T-helper 17 cell (primary cell): ENCODE results near the gene TMEM233. TPM values are rescaled to one million over a fixed set of nuclear protein-coding genes. Genes with fewer than 3 reads are reported as not detected.

Source experiments
- ATAC-seq: fragments of 150-1000 bp; cut with Tn5 transposase; 2 replicates; pipeline ENCODE4 v1.10.0; 2021; ENCODE audit warnings: mild to moderate bottlenecking, moderate library complexity
- DNase-seq, 3 donors: peaks; one replicate each; pipeline versions ENCODE4 v3.0.0 to v3.0.0-alpha.2; 2020 to 2021
- H3K9me3 ChIP-seq: one replicate; pipeline ENCODE4 v1.7.0; 2013; ENCODE audit warnings: low read length, mild to moderate bottlenecking; ENCODE audit not compliant: control insufficient read depth, poor library complexity, severe bottlenecking
- H3K27ac Mint-ChIP-seq: one replicate; pipeline ENCODE4 v1.8.0; 2022; ENCODE audit warnings: mild to moderate bottlenecking, moderate library complexity, mixed read lengths
- H3K27me3 Mint-ChIP-seq: one replicate; pipeline ENCODE4 v1.8.0; 2022; ENCODE audit warnings: mixed read lengths
- H3K36me3 Mint-ChIP-seq: one replicate; pipeline ENCODE4 v1.8.0; 2022; ENCODE audit warnings: low read depth, mixed read lengths
- H3K4me1 Mint-ChIP-seq: one replicate; pipeline ENCODE4 v1.8.0; 2022; ENCODE audit warnings: mild to moderate bottlenecking, mixed read lengths
- H3K4me3 Mint-ChIP-seq: one replicate; pipeline ENCODE4 v1.8.0; 2022; ENCODE audit warnings: mild to moderate bottlenecking, moderate library complexity, mixed read lengths
- total RNA-seq, 4 donors: library from RNA in 2 of 4; stranded (reverse) in 2 of 4; gene quantifications; one replicate each; pipeline ENCODE4 v1.2.3 and lab custom pipeline; 2022 to 2026

Gene TMEM233
- total RNA-seq, 2 donors from 2014 or later = not detected

GRCh38 chr12:119589634-119590033, 3.9 kb upstream of the TMEM233 start:
- Mint-ChIP-seq H3K27me3 (peaks cover 67% of the 10 kb centered on the region), H3K4me1 (peaks cover 8% of the 10 kb centered on the region), H3K36me3 (peaks cover 13% of the 10 kb centered on the region), H3K4me3 (no peak overlapping the region), H3K27ac (no peak overlapping the region)
- DNase-seq = no peak
- no peak for ATAC-seq
- no peaks in the 10 kb centered on the region for H3K9me3 ChIP-seq

DNA sequence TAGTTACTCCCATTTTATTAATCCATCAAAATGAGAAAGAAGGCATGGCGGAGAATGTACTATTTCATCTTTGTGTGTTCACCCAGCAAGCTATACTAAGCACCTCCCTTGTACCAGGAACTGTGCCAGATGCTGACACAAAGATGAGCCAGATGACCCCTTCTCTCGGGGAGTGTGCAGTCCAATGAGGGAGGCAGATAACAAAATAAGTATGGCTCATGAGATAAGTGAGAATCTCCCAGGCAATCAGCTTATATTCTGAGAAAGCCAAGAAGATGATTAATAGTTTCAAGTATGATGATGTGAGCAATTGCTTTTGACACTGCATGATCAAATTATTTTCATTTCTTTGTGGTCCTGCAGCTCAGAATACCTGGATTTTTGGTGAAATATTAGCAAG, 1.3 kb upstream of the TMEM233 start:
- H3K9me3 ChIP-seq = no peaks in the 10 kb centered on the region
- no peak overlapping the region for H3K27ac Mint-ChIP-seq
- H3K4me1 Mint-ChIP-seq = peaks cover 14% of the 10 kb centered on the region
- peaks cover 76% of the 10 kb centered on the region for H3K27me3 Mint-ChIP-seq
- no peak for DNase-seq
- no peak for ATAC-seq
- no peak overlapping the region for H3K4me3 Mint-ChIP-seq
- peaks cover 19% of the 10 kb centered on the region for H3K36me3 Mint-ChIP-seq

- Mint-ChIP-seq H3K27me3 (peaks cover 90% of the 10 kb centered on the region), H3K4me1 (peaks cover 14% of the 10 kb centered on the region), H3K4me3 (no peak overlapping the region), H3K36me3 (peaks cover 19% of the 10 kb centered on the region), H3K27ac (no peak overlapping the region)
- DNase-seq (no peak), ATAC-seq (no peak)
- H3K9me3 ChIP-seq = no peaks in the 10 kb centered on the region
Measured at GRCh38 chr12:119594399-119594730, 791 bp downstream of the TMEM233 start.

DNA sequence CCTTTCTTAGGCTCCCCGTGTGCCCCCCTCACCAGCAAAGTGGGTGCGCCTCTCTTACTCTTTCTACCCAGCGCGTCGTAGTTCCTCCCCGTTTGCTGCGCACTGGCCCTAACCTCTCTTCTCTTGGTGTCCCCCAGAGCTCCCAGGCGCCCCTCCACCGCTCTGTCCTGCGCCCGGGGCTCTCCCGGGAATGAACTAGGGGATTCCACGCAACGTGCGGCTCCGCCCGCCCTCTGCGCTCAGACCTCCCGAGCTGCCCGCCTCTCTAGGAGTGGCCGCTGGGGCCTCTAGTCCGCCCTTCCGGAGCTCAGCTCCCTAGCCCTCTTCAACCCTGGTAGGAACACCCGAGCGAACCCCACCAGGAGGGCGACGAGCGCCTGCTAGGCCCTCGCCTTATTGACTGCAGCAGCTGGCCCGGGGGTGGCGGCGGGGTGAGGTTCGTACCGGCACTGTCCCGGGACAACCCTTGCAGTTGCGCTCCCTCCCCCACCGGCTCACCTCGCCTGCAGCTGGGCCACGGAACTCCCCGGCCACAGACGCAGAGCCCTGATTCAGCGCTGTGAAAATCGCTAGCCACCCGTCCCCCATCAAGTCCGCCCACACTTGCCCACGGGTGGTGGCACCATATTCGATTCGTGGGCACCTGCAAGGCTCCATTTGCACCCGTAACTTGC, 1.3 kb downstream of the TMEM233 start:
- ATAC-seq (no peak), DNase-seq (no peak)
- Mint-ChIP-seq H3K36me3 (peaks cover 19% of the 10 kb centered on the region), H3K27me3 (peaks cover 90% of the 10 kb centered on the region), H3K27ac (no peak overlapping the region), H3K4me3 (no peak overlapping the region), H3K4me1 (peaks cover 14% of the 10 kb centered on the region)
- no peaks in the 10 kb centered on the region for H3K9me3 ChIP-seq

DNA sequence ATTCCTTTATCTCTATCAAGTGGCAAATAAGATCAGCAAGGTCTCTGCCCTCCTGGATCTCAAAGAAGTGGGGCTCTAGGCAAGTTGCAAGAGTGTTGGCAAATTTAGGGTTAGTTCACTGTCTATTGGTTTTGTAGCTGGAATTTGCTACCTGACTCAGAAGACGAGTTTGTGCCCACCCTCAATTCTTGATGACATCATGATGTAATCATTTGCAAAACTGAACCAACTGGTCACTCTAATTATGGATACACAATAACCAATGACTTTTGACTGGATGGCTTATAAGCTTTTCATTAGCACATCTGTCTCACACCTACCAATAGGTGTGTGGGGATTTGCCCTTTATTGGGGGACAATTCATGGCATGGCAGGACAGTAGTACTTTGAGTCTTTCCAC, 4.6 kb downstream of the TMEM233 start:
- H3K27me3 Mint-ChIP-seq = peaks cover 83% of the 10 kb centered on the region
- no peak overlapping the region for H3K4me3 Mint-ChIP-seq
- DNase-seq (no peak), ATAC-seq (no peak)
- H3K36me3 Mint-ChIP-seq = peaks cover 12% of the 10 kb centered on the region
- no peaks in the 10 kb centered on the region for H3K9me3 ChIP-seq
- H3K4me1 Mint-ChIP-seq = peaks cover 14% of the 10 kb centered on the region
- no peak overlapping the region for H3K27ac Mint-ChIP-seq

DNA sequence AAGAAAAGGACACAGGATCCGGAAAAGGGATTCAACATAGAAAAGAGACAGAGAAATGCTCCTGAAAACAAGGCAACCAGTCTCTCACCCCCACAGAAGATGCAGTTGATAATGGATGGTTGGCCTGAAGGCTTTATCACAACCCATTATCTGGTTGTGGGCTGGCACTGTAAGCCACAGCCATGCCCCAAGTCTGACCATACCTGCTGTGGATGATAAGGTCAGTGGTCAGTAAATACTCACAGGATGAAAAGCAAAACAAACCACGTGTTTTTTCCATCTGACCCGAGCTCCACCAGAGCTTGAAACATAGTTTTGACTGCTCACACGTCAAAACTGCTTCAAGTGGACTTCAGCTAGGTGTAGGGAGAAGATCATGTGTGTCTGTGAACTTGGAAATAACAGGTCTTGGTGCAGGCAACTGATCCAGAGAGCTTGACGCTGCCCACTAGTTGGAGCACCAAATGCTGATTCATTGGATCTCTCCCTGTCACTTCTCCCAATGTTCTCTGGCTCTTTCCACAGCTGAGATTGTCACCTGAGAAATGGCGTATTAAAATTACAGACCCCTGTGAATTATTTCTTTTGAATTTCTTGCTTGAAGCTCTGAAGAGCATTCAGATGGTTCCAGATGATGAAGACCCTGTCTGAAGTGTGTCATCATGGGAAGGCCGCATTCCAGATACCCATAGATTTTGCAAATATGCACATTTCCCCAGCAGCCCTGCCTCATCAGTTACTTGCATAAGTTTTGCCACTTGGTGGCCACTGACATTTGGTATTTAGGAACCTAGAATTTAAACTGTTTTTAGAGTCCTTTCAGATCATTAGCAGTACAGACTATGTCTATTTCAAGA, 8.5 kb downstream of the TMEM233 start:
- no peaks in the 10 kb centered on the region for H3K9me3 ChIP-seq
- peaks cover 77% of the 10 kb centered on the region for H3K27me3 Mint-ChIP-seq

DNA sequence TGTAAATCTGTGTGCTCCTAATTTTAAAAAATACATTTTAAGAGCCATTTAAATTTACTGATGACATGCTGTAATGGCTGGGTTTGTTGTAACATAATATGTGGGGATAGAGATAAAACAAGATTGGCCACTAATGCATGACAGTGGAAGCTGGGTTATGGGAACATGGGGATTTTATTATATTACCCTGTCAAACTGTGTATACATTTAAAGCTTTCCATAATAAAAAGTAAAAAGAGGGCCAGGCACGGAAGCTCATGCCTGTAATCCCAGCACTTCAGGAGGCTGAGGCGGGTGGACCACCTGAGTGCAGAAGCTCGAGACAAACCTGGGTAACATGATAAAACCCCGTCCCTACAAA, 9.1 kb downstream of the TMEM233 start:
- H3K9me3 ChIP-seq = no peaks in the 10 kb centered on the region
- H3K36me3 Mint-ChIP-seq = no peaks in the 10 kb centered on the region
- H3K27me3 Mint-ChIP-seq = peaks cover 73% of the 10 kb centered on the region
- DNase-seq (no peak), ATAC-seq (no peak)
- no peaks in the 10 kb centered on the region for H3K4me1 Mint-ChIP-seq
- no peak overlapping the region for H3K4me3 Mint-ChIP-seq
- no peak overlapping the region for H3K27ac Mint-ChIP-seq

More for the DNA sequence above, 8.5 kb downstream of the TMEM233 start:
- H3K4me3 Mint-ChIP-seq = no peak overlapping the region
- no peaks in the 10 kb centered on the region for H3K4me1 Mint-ChIP-seq
- H3K36me3 Mint-ChIP-seq = no peaks in the 10 kb centered on the region
- ATAC-seq = no peak
- DNase-seq = no peak
- no peak overlapping the region for H3K27ac Mint-ChIP-seq

DNA sequence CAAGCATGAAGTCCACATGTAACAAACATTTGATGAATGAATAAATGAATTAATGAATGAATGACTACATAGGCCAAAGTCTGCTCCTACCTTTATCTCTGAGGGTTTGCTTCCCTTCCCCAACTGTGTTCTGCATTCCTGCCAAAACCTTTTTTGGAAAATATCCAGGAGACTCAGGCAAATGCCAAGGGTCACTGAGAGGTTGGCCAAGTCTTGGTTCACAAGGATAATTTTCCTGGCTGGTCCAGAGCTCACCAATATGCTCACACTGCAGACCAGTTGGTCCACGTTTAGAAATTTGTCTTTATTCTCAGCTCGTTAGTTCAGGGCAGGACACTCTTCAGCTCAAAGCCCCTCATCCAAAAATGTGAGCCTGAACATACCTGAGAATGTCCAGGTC, 10.2 kb downstream of the TMEM233 start:
- H3K27me3 Mint-ChIP-seq = peaks cover 65% of the 10 kb centered on the region

GRCh38 chr12:119609358-119609757, 15.8 kb downstream of the TMEM233 start:
- Mint-ChIP-seq H3K27me3 (peaks cover 45% of the 10 kb centered on the region), H3K4me1 (no peaks in the 10 kb centered on the region), H3K36me3 (no peaks in the 10 kb centered on the region), H3K4me3 (no peak overlapping the region), H3K27ac (no peak overlapping the region)
- DNase-seq (no peak), ATAC-seq (no peak)
- no peaks in the 10 kb centered on the region for H3K9me3 ChIP-seq

More for the DNA sequence above, 10.2 kb downstream of the TMEM233 start:
- H3K9me3 ChIP-seq = no peaks in the 10 kb centered on the region
- Mint-ChIP-seq H3K36me3 (no peaks in the 10 kb centered on the region), H3K4me3 (no peak overlapping the region), H3K27ac (no peak overlapping the region), H3K4me1 (no peaks in the 10 kb centered on the region)
- ATAC-seq = no peak
- DNase-seq = no peak

GRCh38 chr12:119613319-119613936, 19.9 kb downstream of the TMEM233 start:
- peaks cover 2% of the 10 kb centered on the region for H3K36me3 Mint-ChIP-seq
- no peak for ATAC-seq
- no peak for DNase-seq
- no peak overlapping the region for H3K27ac Mint-ChIP-seq
- H3K27me3 Mint-ChIP-seq = peaks cover 44% of the 10 kb centered on the region
- no peaks in the 10 kb centered on the region for H3K4me1 Mint-ChIP-seq
- H3K9me3 ChIP-seq = no peaks in the 10 kb centered on the region
- H3K4me3 Mint-ChIP-seq = no peak overlapping the region

DNA sequence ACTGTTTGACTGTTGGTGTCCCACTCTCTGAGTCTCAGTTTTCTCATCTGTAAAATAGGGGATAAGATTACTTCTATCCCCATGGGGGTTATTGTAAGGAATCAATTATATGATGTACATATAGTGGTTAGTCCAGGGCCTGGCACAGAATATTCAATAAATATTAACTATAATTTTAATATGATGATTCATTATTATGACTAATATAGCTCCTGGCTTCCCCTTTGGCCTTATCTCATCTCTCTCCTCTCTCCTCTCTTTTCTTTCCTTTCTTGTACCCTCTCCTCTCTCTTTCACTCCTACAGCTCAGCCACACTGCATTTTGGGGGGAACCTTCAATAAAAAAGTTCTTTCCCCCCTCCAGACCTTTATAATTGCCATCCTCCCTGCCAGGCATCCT, 21.1 kb downstream of the TMEM233 start:
- H3K36me3 Mint-ChIP-seq = peaks cover 2% of the 10 kb centered on the region

GRCh38 chr12:119615518-119616475, 22.2 kb downstream of the TMEM233 start:
- Mint-ChIP-seq H3K4me1 (no peaks in the 10 kb centered on the region), H3K27me3 (peaks cover 48% of the 10 kb centered on the region), H3K4me3 (no peak overlapping the region), H3K27ac (no peak overlapping the region), H3K36me3 (peaks cover 2% of the 10 kb centered on the region)
- DNase-seq (no peak), ATAC-seq (no peak)
- H3K9me3 ChIP-seq = no peaks in the 10 kb centered on the region

More for the DNA sequence above, 21.1 kb downstream of the TMEM233 start:
- ATAC-seq (no peak), DNase-seq (no peak)
- H3K9me3 ChIP-seq = no peaks in the 10 kb centered on the region
- no peak overlapping the region for H3K27ac Mint-ChIP-seq
- H3K4me3 Mint-ChIP-seq = no peak overlapping the region
- no peaks in the 10 kb centered on the region for H3K4me1 Mint-ChIP-seq
- H3K27me3 Mint-ChIP-seq = peaks cover 44% of the 10 kb centered on the region
